Panc1 (cell line): ENCODE data around the gene ANO2. TPM values are rescaled to one million over a fixed set of nuclear protein-coding genes. Genes with fewer than 3 reads are reported as not detected.

Source experiments
- ATAC-seq: fragments of 200-7000 bp; cut with Tn5 transposase; 2 replicates; pipeline ENCODE4 v1.9.1; 2020; ENCODE audit warnings: mild to moderate bottlenecking, moderate library complexity
- BruUV-seq: library from RNA; stranded (reverse); fragments of 400-500 nt; replicated peaks from 2 replicates; lab custom pipeline; 2021; lab: Mats Ljungman, UMichigan
- CTCF ChIA-PET: fragments of 300-600 bp; sonication (Branson Sonifier 250); formaldehyde crosslinking; loops from one replicate; lab custom pipeline; 2022; ENCODE audit warnings: antibody characterized with exemption; lab: Charles Lee
- POLR2A ChIA-PET: fragments of 300-600 bp; sonication (Branson Sonifier 250); formaldehyde crosslinking; loops from one replicate; lab custom pipeline; 2022; ENCODE audit warnings: antibody characterized with exemption; lab: Charles Lee
- DNase-seq: peaks from one replicate; pipeline ENCODE4 v3.0.0-alpha.2; 2010; ENCODE audit warnings: low read depth, low spot score
- H3K27ac ChIP-seq: 2 replicates; pipeline ENCODE4 v1.5.1; 2011; ENCODE audit warnings: mild to moderate bottlenecking, low read length, inconsistent platforms
- H3K27me3 ChIP-seq: fragments of 200-500 bp; sonication (Bioruptor generic); 2 replicates; pipeline ENCODE4 v1.6.0; 2014; ENCODE audit warnings: low read length, inconsistent platforms; ENCODE audit not compliant: control insufficient read depth, insufficient read depth
- H3K36me3 ChIP-seq: fragments of 200-500 bp; sonication (Bioruptor generic); 2 replicates; pipeline ENCODE4 v1.5.1; 2014; ENCODE audit warnings: inconsistent platforms, mild to moderate bottlenecking, low read length, moderate library complexity; ENCODE audit not compliant: control insufficient read depth, insufficient read depth
- H3K4me1 ChIP-seq: 2 replicates; pipeline ENCODE4 v1.5.1; 2011; ENCODE audit warnings: inconsistent platforms, mild to moderate bottlenecking, low read length, moderate library complexity; ENCODE audit not compliant: control insufficient read depth, insufficient read depth
- H3K4me3 ChIP-seq, 2 experiments: 2 replicates each; pipeline ENCODE4 v1.5.1; 2011 to 2012; ENCODE audit warnings: low read depth in 2 of 2, low read length in 2 of 2, mild to moderate bottlenecking in 2 of 2, inconsistent platforms in 1 of 2, moderate library complexity in 1 of 2
- H3K9me3 ChIP-seq: fragments of 200-500 bp; sonication (Bioruptor generic); 2 replicates; pipeline ENCODE4 v1.5.1; 2014; ENCODE audit warnings: low read depth, mild to moderate bottlenecking, inconsistent platforms, low read length, moderate library complexity; ENCODE audit not compliant: control insufficient read depth, insufficient read depth
- CTCF ChIP-seq: fragments of 450-650 bp; IDR thresholded peaks from 2 replicates; pipeline ENCODE4 v1.5.1; 2017; ENCODE audit warnings: mild to moderate bottlenecking
- POLR2AphosphoS5 ChIP-seq: IDR thresholded peaks from 2 replicates; pipeline ENCODE4 v1.6.1; 2012; ENCODE audit warnings: mild to moderate bottlenecking, low read depth, low read length, moderate library complexity
- REST ChIP-seq, 2 experiments: IDR thresholded peaks; 2 replicates each; pipeline ENCODE4 v1.6.1; 2011 to 2012; ENCODE audit warnings: low read depth in 2 of 2, control low read depth in 1 of 2, low read length in 1 of 2, mild to moderate bottlenecking in 1 of 2, moderate library complexity in 1 of 2; ENCODE audit not compliant: insufficient read depth in 1 of 2
- SIN3A ChIP-seq: IDR thresholded peaks from 2 replicates; pipeline ENCODE4 v1.6.1; 2012; ENCODE audit warnings: low read depth, mild to moderate bottlenecking, low read length, moderate library complexity, borderline replicate concordance; ENCODE audit not compliant: insufficient read depth
- TCF7L2 ChIP-seq: IDR thresholded peaks from 2 replicates; pipeline ENCODE4 v1.6.1; 2011; ENCODE audit warnings: mild to moderate bottlenecking, low read depth, low read length, inconsistent platforms
- in situ Hi-C: cut with HindIII; loops from 2 replicates; pipeline ENCODE4 v1.10.0; 2016; ENCODE audit warnings: low sequenced_read_pairs, low pct_unique_long_range_greater_than_20kb
- intact Hi-C: fragments of 100-400 bp; cut with micrococcal nuclease; formaldehyde crosslinking; loops from one replicate; pipeline ENCODE4 v1.10.0; 2022; ENCODE audit not compliant: unreplicated experiment
- total RNA-seq: library from RNA; stranded (reverse); gene quantifications from one replicate; pipeline ENCODE4 v1.2.1, GENCODE V29; 2021; ENCODE audit not compliant: unreplicated experiment

ANO2 gene
- total RNA-seq, 1 experiment from 2014 or later, result not detected

DNA sequence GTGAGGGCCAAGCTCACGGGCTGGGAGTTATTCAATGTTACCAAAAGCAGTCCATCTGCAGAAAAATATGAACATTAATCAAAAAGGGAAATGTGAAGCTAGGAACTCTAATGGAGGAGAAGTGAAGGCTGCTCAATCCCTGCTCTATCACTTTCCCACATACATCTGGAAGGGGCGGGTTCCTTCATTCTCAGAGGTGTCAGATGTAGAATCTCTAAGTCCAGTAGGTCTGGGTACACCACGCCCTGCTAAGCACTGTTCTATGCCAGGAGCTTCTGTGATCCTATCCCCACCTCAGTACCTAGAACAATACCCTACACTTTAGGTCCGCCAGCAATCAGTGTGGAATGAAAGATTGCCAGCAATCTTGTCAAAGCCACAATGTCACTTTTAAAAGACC lies 37.0 kb upstream of the ANO2 start:
- intact Hi-C loops (no loop called here), in situ Hi-C loops (no loop called here)
- DNase-seq (no peak), ATAC-seq (no peak)
- Histone ChIP-seq H3K27ac (no peak overlapping the region), H3K4me3 (no peak overlapping the region), H3K27me3 (peaks cover 2% of the 10 kb centered on the region), H3K4me1 (no peaks in the 10 kb centered on the region), H3K36me3 (no peaks in the 10 kb centered on the region), H3K9me3 (no peaks in the 10 kb centered on the region)
- ChIA-PET CTCF (no interaction called here), POLR2A (no interaction called here)
- TF ChIP-seq TCF7L2, result no peak
- no peak for TF ChIP-seq POLR2AphosphoS5
- no peak for TF ChIP-seq SIN3A
- no peak for TF ChIP-seq REST (IDR thresholded peaks at IDR 0.05; ENCODE audit: insufficient read depth in 1 of 2, low read depth in 2 of 2, low read length in 1 of 2)
- TF ChIP-seq CTCF, result no peak
- no TSS peak for BruUV-seq

DNA sequence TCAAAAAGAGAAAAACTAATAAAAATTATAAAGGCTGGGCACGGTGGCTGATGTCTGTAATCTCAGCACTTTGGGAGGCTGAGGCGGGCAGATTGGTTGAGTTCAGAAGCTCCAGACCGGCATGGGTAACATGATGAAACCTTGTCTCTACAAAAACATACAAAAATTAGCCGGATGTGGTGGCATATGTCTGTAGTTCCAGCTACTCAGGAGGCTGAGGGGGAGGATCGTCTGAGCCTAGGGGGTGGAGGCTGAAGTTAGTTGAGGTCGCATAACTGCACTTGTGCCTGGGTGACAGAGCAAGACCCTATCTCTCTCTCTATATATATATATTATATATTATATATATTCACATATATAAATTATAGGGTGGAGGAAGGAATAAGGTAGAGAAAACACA lies 32.5 kb upstream of the ANO2 start:
- no TSS peak for BruUV-seq
- H3K4me1 ChIP-seq, result no peaks in the 10 kb centered on the region
- in situ Hi-C loops (no loop called here), intact Hi-C loops (no loop called here)
- ChIA-PET CTCF (no interaction called here), POLR2A (no interaction called here)
- no peaks in the 10 kb centered on the region for H3K9me3 ChIP-seq
- H3K27me3 ChIP-seq, result peaks cover 5% of the 10 kb centered on the region
- no peak overlapping the region for H3K27ac ChIP-seq
- no peaks in the 10 kb centered on the region for H3K36me3 ChIP-seq
- H3K4me3 ChIP-seq, result no peak overlapping the region
- no peak for ATAC-seq
- no peak for TF ChIP-seq POLR2AphosphoS5
- DNase-seq, result no peak

GRCh38 chr12:5976711-5977110 lies 31.7 kb upstream of the ANO2 start:
- H3K4me1 ChIP-seq, result no peaks in the 10 kb centered on the region
- BruUV-seq, result no TSS peak
- H3K9me3 ChIP-seq, result no peaks in the 10 kb centered on the region
- H3K4me3 ChIP-seq, result no peak overlapping the region
- no peak overlapping the region for H3K27ac ChIP-seq
- DNase-seq (no peak), ATAC-seq (no peak)
- CTCF ChIA-PET, result no interaction called here
- H3K36me3 ChIP-seq, result no peaks in the 10 kb centered on the region
- no peak for TF ChIP-seq TCF7L2
- no peak for TF ChIP-seq REST (IDR thresholded peaks at IDR 0.05; ENCODE audit: insufficient read depth in 1 of 2, low read depth in 2 of 2, low read length in 1 of 2)
- TF ChIP-seq SIN3A, result no peak
- in situ Hi-C loops (no loop called here), intact Hi-C loops (no loop called here)
- peaks cover 5% of the 10 kb centered on the region for H3K27me3 ChIP-seq
- POLR2A ChIA-PET, result no interaction called here
